CD14-positive monocyte (primary cell): ENCODE data around the gene ELP2. TPM values are rescaled to one million over a fixed set of nuclear protein-coding genes. Genes with fewer than 3 reads are reported as not detected.

Experiments
- DNase-seq, 3 donors: peaks; one replicate each; pipeline ENCODE4 v3.0.0-alpha.2; 2011 to 2022
- H2AFZ ChIP-seq: 2 replicates; pipeline ENCODE4 v1.6.0; 2012; ENCODE audit warnings: mild to moderate bottlenecking, low read depth, low read length, inconsistent platforms; ENCODE audit not compliant: insufficient read depth, poor library complexity, severe bottlenecking
- H3K27ac ChIP-seq, 2 donors: 1 replicate in 1 of 2; 2 replicates in 1 of 2; pipeline ENCODE4 v1.5.1; 2012 to 2013; ENCODE audit warnings: low read length in 2 of 2, control low read depth in 1 of 2, inconsistent platforms in 1 of 2, low read depth in 1 of 2, mild to moderate bottlenecking in 1 of 2
- H3K27me3 ChIP-seq, 2 donors: one replicate each; pipeline versions ENCODE4 v1.6.0 to v1.6.1; 2011 to 2013; ENCODE audit warnings: low read length in 2 of 2; ENCODE audit not compliant: control insufficient read depth in 2 of 2, insufficient read depth in 2 of 2
- H3K36me3 ChIP-seq, 2 donors: replicated peaks in 1 of 2; 1 replicate in 1 of 2; 2 replicates in 1 of 2; pipeline versions ENCODE4 v1.5.1 to v1.6.1; 2012 to 2013; ENCODE audit warnings: low read length in 2 of 2, control low read depth in 1 of 2, inconsistent platforms in 1 of 2, mild to moderate bottlenecking in 1 of 2; ENCODE audit not compliant: insufficient read depth in 2 of 2, control insufficient read depth in 1 of 2
- H3K4me1 ChIP-seq, 2 donors: 1 replicate in 1 of 2; 2 replicates in 1 of 2; pipeline versions ENCODE4 v1.5.1 to v1.6.1; 2012 to 2013; ENCODE audit warnings: low read length in 2 of 2, control low read depth in 1 of 2, inconsistent platforms in 1 of 2, mild to moderate bottlenecking in 1 of 2, moderate library complexity in 1 of 2; ENCODE audit not compliant: insufficient read depth in 2 of 2, control insufficient read depth in 1 of 2
- H3K4me2 ChIP-seq: replicated peaks from 2 replicates; pipeline ENCODE3; 2012; ENCODE audit warnings: low read length, moderate library complexity, mild to moderate bottlenecking; ENCODE audit not compliant: poor library complexity, severe bottlenecking; ENCODE audit errors: extremely low read depth
- H3K4me3 ChIP-seq, 3 experiments: fragments of 200-600 bp in 1 of 3; sonication (generic) in 1 of 3; replicated peaks in 1 of 3; 1 replicate in 2 of 3; 2 replicates in 1 of 3; pipeline ENCODE4 v1.5.1; 2011 to 2013; ENCODE audit warnings: low read length in 3 of 3, mild to moderate bottlenecking in 3 of 3, control low read depth in 2 of 3, low read depth in 2 of 3, inconsistent platforms in 1 of 3, moderate library complexity in 1 of 3
- H3K79me2 ChIP-seq: 2 replicates; pipeline ENCODE4 v1.6.0; 2012; ENCODE audit warnings: mild to moderate bottlenecking, control low read depth, inconsistent platforms, low read length, moderate library complexity; ENCODE audit not compliant: insufficient read depth
- H3K9ac ChIP-seq: 2 replicates; pipeline ENCODE4 v1.6.0; 2017; ENCODE audit warnings: low read length, mild to moderate bottlenecking; ENCODE audit not compliant: insufficient read depth, poor library complexity, severe bottlenecking
- H3K9me3 ChIP-seq, 2 donors: replicated peaks in 1 of 2; 1 replicate in 1 of 2; 2 replicates in 1 of 2; pipeline versions ENCODE4 v1.5.1 to v1.6.1; 2012 to 2013; ENCODE audit warnings: low read length in 2 of 2, control low read depth in 1 of 2; ENCODE audit not compliant: control insufficient read depth in 1 of 2, insufficient read depth in 1 of 2
- H4K20me1 ChIP-seq: 2 replicates; pipeline ENCODE4 v1.6.0; 2012; ENCODE audit warnings: mild to moderate bottlenecking, low read length, control low read depth, moderate library complexity; ENCODE audit not compliant: insufficient read depth
- H3K27ac Mint-ChIP-seq, 7 donors: one replicate each; pipeline ENCODE4 v1.8.0; 2020; ENCODE audit warnings: mild to moderate bottlenecking in 7 of 7, mixed read lengths in 7 of 7, moderate library complexity in 6 of 7, inconsistent platforms in 2 of 7
- H3K27me3 Mint-ChIP-seq, 3 donors: one replicate each; pipeline ENCODE4 v1.8.0; 2021 to 2022; ENCODE audit warnings: low read depth in 3 of 3, mild to moderate bottlenecking in 3 of 3, mixed read lengths in 3 of 3, moderate library complexity in 3 of 3, inconsistent platforms in 1 of 3
- H3K36me3 Mint-ChIP-seq, 2 donors: one replicate each; pipeline ENCODE4 v1.8.0; 2020; ENCODE audit warnings: mixed read lengths in 2 of 2, inconsistent platforms in 1 of 2, mild to moderate bottlenecking in 1 of 2
- H3K4me1 Mint-ChIP-seq: one replicate; pipeline ENCODE4 v1.8.0; 2020; ENCODE audit warnings: mild to moderate bottlenecking, mixed read lengths
- H3K4me3 Mint-ChIP-seq, 2 donors: one replicate each; pipeline ENCODE4 v1.8.0; 2020; ENCODE audit warnings: mild to moderate bottlenecking in 2 of 2, mixed read lengths in 2 of 2, moderate library complexity in 1 of 2
- H3K9me3 Mint-ChIP-seq, 7 donors: one replicate each; pipeline ENCODE4 v1.8.0; 2020 to 2022; ENCODE audit warnings: mixed read lengths in 7 of 7, mild to moderate bottlenecking in 6 of 7, moderate library complexity in 6 of 7, inconsistent platforms in 2 of 7
- CTCF ChIP-seq: fragments of 200-600 bp; IDR thresholded peaks from one replicate; pipeline ENCODE4 v1.8.0; 2022; ENCODE audit warnings: antibody characterized with exemption, mild to moderate bottlenecking
- WGBS: methylation state at CpG from one replicate; pipeline ENCODE4 v1.1.5; 2013; ENCODE audit warnings: missing lambda C conversion rate; ENCODE audit not compliant: insufficient coverage; 5-methylcytosine and 5-hydroxymethylcytosine counted together
- intact Hi-C, 2 donors: fragments of 100-400 bp; cut with micrococcal nuclease; formaldehyde crosslinking; loops; one replicate each; pipeline versions ENCODE4 v1.15.0 to v1.15.1; 2023
- polyA plus RNA-seq, 3 donors: library from polyadenylated mRNA; depleted of rRNA in 1 of 3; unstranded in 2 of 3; stranded (reverse) in 1 of 3; fragments of 300-500 nt in 2 of 3; fragments of >200 nt in 1 of 3; fragmentation: Illumina TruSeq in 2 of 3; gene quantifications; 1 replicate in 2 of 3; 2 replicates in 1 of 3; pipeline ENCODE4 v1.2.3, GENCODE V29; 2012 to 2021

ELP2 gene
- polyA plus RNA-seq, 3 donors = 24.8 to 52.5 (median 27.1) TPM

DNA sequence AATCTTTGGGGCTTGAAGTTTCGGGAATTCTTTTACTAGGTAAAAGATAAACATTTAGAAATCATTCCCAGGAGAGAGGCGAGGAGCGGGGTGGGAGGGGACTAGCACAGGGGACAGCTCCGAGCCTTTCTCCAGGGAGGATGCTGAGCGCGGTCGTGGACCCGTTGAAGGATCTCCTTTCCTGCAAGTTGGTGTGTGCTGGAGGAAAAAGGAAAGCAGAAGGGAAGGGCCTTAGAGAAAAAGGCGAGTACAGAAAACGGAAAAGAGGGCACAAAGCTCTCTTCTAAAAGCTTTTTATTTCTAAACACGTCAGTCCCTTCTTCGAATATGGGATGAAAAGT, 1.2 kb upstream of the ELP2 start:
- DNase-seq = peak in 1 of 3 donors; percentile 10
- H3K4me3 Mint-ChIP-seq = peak overlapping the region; percentile 93 to 94

DNA sequence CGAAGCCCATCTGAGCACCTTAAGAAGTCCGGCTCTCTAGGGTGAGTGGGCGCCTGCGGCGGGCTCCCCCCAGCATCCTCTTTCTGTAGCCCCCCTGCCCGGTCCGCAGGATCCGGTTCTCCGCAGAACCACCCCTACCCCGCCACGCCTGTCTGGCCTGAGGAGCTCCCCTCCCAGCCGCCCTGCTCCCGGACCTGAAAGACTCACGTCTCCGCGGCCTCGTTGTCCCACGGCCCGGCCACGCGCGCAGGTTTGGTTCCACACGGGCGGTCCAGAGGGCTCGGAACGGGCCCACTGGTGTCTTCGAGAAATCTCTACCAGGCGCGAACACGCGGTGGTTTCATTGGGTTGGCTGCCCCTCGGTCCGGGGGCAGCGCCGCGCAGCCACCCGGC, 796 bp upstream of the ELP2 start:
- Histone ChIP-seq H3K27me3 (no peaks in the 10 kb centered on the region), H3K9me3 (no peaks in the 10 kb centered on the region), H3K79me2 (peaks cover 51% of the 10 kb centered on the region), H3K4me2 (peak overlapping the region; percentile 96), H3K9ac (peak overlapping the region; percentile 99), H3K4me3 (peak overlapping the region; percentile 55 to 98 (median 92)), H3K4me1 (peaks cover 30 to 33% of the 10 kb centered on the region in 2 donors), H3K27ac (peak overlapping the region; percentile 91 to 100), H2AFZ (peak overlapping the region; percentile 99), H3K36me3 (peaks cover under 1 to 9% of the 10 kb centered on the region in 2 donors), H4K20me1 (no peaks in the 10 kb centered on the region)
- H3K4me1 Mint-ChIP-seq = peaks cover 38% of the 10 kb centered on the region
- DNase-seq = no peak
- no peaks in the 10 kb centered on the region for H3K9me3 Mint-ChIP-seq
- intact Hi-C loops = loop anchor here (1.0 to 10.0 kb wide), 3 partner anchors 62 to 156 kb away; partner anchors contain the start of genes RPRD1A (in 2 of the 2) and RMP24 (in 1 of the 2)
- no peak for TF ChIP-seq CTCF
- peaks cover 22% of the 10 kb centered on the region in 2 donors for H3K36me3 Mint-ChIP-seq
- peak overlapping the region in 5 of 7 donors; percentile 60 to 98 (median 97) for H3K27ac Mint-ChIP-seq
- peak overlapping the region; percentile 93 to 94 for H3K4me3 Mint-ChIP-seq
- under 1% methylated on average over 35 of the region's 37 CpGs for WGBS
- peaks cover 0 to 2% (median 2%) of the 10 kb centered on the region in 3 donors for H3K27me3 Mint-ChIP-seq

More for the DNA sequence above, 1.2 kb upstream of the ELP2 start:
- peak overlapping the region; percentile 99 for H3K9ac ChIP-seq
- Mint-ChIP-seq H3K36me3 (peaks cover 23% of the 10 kb centered on the region in 2 donors), H3K27ac (peak overlapping the region in 4 of 7 donors; percentile 58 to 97 (median 96)), H3K27me3 (peaks cover 0 to 2% (median 2%) of the 10 kb centered on the region in 3 donors), H3K9me3 (no peaks in the 10 kb centered on the region), H3K4me1 (peaks cover 38% of the 10 kb centered on the region)
- peak overlapping the region in 1 of 2 donors; percentile 100 for H3K27ac ChIP-seq
- no peaks in the 10 kb centered on the region for H4K20me1 ChIP-seq
- H3K4me1 ChIP-seq = peaks cover 30 to 33% of the 10 kb centered on the region in 2 donors
- no peaks in the 10 kb centered on the region for H3K27me3 ChIP-seq
- peak overlapping the region; percentile 99 for H2AFZ ChIP-seq
- H3K36me3 ChIP-seq = peaks cover 0 to 10% of the 10 kb centered on the region in 2 donors
- peaks cover 51% of the 10 kb centered on the region for H3K79me2 ChIP-seq
- intact Hi-C loops = loop anchor here (2.0 to 10.0 kb wide), 2 partner anchors 64 to 156 kb away; partner anchors contain the start of genes RMP24 (in 1 of the 2) and RPRD1A (in 1 of the 2)
- H3K4me2 ChIP-seq = peak overlapping the region; percentile 96
- WGBS = 0% methylated on average over 3 of the region's 12 CpGs
- H3K4me3 ChIP-seq = peak overlapping the region; percentile 55 to 98 (median 92)
- TF ChIP-seq CTCF = no peak
- no peaks in the 10 kb centered on the region for H3K9me3 ChIP-seq
